B cell (primary cell): ENCODE data around the gene CD28. TPM values are rescaled to one million over a fixed set of nuclear protein-coding genes. Genes with fewer than 3 reads are reported as not detected.

Experiments used
- ATAC-seq: fragments of 200-7000 bp; cut with Tn5 transposase; one replicate; pipeline ENCODE4 v1.10.0; 2021; ENCODE audit warnings: low read depth, mild to moderate bottlenecking, moderate number of reproducible peaks, moderate library complexity
- CTCF ChIA-PET: fragments of 350-600 bp; sonication (Branson Sonifier 250); formaldehyde crosslinking; loops from one replicate; lab custom pipeline; 2021; ENCODE audit warnings: antibody characterized with exemption, inconsistent platforms; lab: Charles Lee
- POLR2A ChIA-PET: fragments of 350-600 bp; sonication (Branson Sonifier 250); formaldehyde crosslinking; loops from one replicate; lab custom pipeline; 2021; ENCODE audit warnings: antibody characterized with exemption; lab: Charles Lee
- DNase-seq: peaks from one replicate; pipeline ENCODE4 v3.0.0; 2013
- H2AFZ ChIP-seq: 2 replicates; pipeline ENCODE4 v1.6.1; 2012; ENCODE audit warnings: mild to moderate bottlenecking, low read depth, low read length; ENCODE audit not compliant: insufficient read depth, poor library complexity, severe bottlenecking
- H3K27ac ChIP-seq, 2 donors: 1 replicate in 1 of 2; 2 replicates in 1 of 2; pipeline ENCODE4 v1.5.1; 2012 to 2013; ENCODE audit warnings: low read length in 2 of 2, mild to moderate bottlenecking in 2 of 2, moderate library complexity in 1 of 2
- H3K27me3 ChIP-seq, 4 experiments: fragments of 200-600 bp in 1 of 4; sonication (generic) in 1 of 4; replicated peaks in 1 of 4; 1 replicate in 2 of 4; 2 replicates in 2 of 4; pipeline versions ENCODE4 v1.6.1 to v1.7.0; 2013 to 2016; ENCODE audit warnings: low read length in 3 of 4, mild to moderate bottlenecking in 2 of 4, mixed read lengths in 1 of 4, moderate library complexity in 1 of 4; ENCODE audit not compliant: insufficient read depth in 4 of 4, control insufficient read depth in 3 of 4; ENCODE audit errors: control extremely low read depth in 1 of 4
- H3K36me3 ChIP-seq, 2 experiments: replicated peaks in 1 of 2; 1 replicate in 1 of 2; 2 replicates in 1 of 2; pipeline versions ENCODE4 v1.6.1 to v1.7.1; 2013; ENCODE audit warnings: low read length in 1 of 2; ENCODE audit not compliant: insufficient read depth in 2 of 2, control insufficient read depth in 1 of 2; ENCODE audit errors: control extremely low read depth in 1 of 2, extremely low read depth in 1 of 2
- H3K4me1 ChIP-seq, 2 donors: fragments of 200-600 bp in 1 of 2; sonication (generic) in 1 of 2; 1 replicate in 1 of 2; 2 replicates in 1 of 2; pipeline versions ENCODE4 v1.5.1 to v1.6.1; 2013 to 2017; ENCODE audit warnings: low read length in 2 of 2; ENCODE audit not compliant: control insufficient read depth in 2 of 2, insufficient read depth in 2 of 2
- H3K4me2 ChIP-seq: replicated peaks from 2 replicates; pipeline ENCODE3; 2012; ENCODE audit warnings: mild to moderate bottlenecking, low read depth, low read length; ENCODE audit not compliant: poor library complexity, severe bottlenecking
- H3K4me3 ChIP-seq, 5 experiments: fragments of 200-600 bp in 1 of 5; sonication (generic) in 1 of 5; 1 replicate in 3 of 5; 2 replicates in 2 of 5; pipeline versions ENCODE4 v1.5.1 to v1.7.0; 2011 to 2016; ENCODE audit warnings: low read length in 4 of 5, mild to moderate bottlenecking in 4 of 5, low read depth in 2 of 5, control low read depth in 1 of 5, moderate library complexity in 1 of 5; ENCODE audit not compliant: insufficient read depth in 1 of 5; ENCODE audit errors: control extremely low read depth in 1 of 5, extremely low read depth in 1 of 5
- H3K79me2 ChIP-seq: fragments of 200-600 bp; sonication (generic); one replicate; pipeline ENCODE4 v1.6.0; 2016; ENCODE audit warnings: low read length; ENCODE audit not compliant: control insufficient read depth, insufficient read depth
- H3K9ac ChIP-seq: fragments of 200-600 bp; sonication (generic); 2 replicates; pipeline ENCODE4 v1.6.1; 2017; ENCODE audit warnings: mild to moderate bottlenecking, low read length, moderate library complexity
- H3K9me3 ChIP-seq, 3 donors: one replicate each; pipeline versions ENCODE4 v1.6.1 to v1.7.1; 2013; ENCODE audit warnings: low read length in 2 of 3; ENCODE audit not compliant: control insufficient read depth in 2 of 3, insufficient read depth in 1 of 3; ENCODE audit errors: control extremely low read depth in 1 of 3
- H4K20me1 ChIP-seq: 2 replicates; pipeline ENCODE4 v1.6.0; 2012; ENCODE audit warnings: mild to moderate bottlenecking, low read length; ENCODE audit not compliant: insufficient read depth, control insufficient read depth, poor library complexity, severe bottlenecking
- H3K27ac Mint-ChIP-seq: one replicate; pipeline ENCODE4 v1.8.0; 2021; ENCODE audit warnings: mixed read lengths
- H3K27me3 Mint-ChIP-seq: one replicate; pipeline ENCODE4 v1.8.0; 2021; ENCODE audit warnings: mixed read lengths
- H3K4me1 Mint-ChIP-seq: one replicate; pipeline ENCODE4 v1.8.0; 2021; ENCODE audit warnings: mixed read lengths
- H3K4me3 Mint-ChIP-seq: one replicate; pipeline ENCODE4 v1.8.0; 2021; ENCODE audit warnings: mixed read lengths
- H3K9me3 Mint-ChIP-seq: one replicate; pipeline ENCODE4 v1.8.0; 2022; ENCODE audit warnings: mixed read lengths; ENCODE audit not compliant: insufficient read depth
- EZH2 ChIP-seq: IDR thresholded peaks from 2 replicates; pipeline ENCODE4 v1.6.1; 2012; ENCODE audit warnings: borderline replicate concordance, low read depth, mild to moderate bottlenecking, moderate library complexity, low read length; ENCODE audit not compliant: insufficient read depth, poor library complexity, severe bottlenecking
- WGBS: methylation state at CpG from one replicate; pipeline ENCODE4 v1.1.5; 2013; ENCODE audit warnings: missing lambda C conversion rate; ENCODE audit not compliant: insufficient coverage; 5-methylcytosine and 5-hydroxymethylcytosine counted together
- intact Hi-C: fragments of 100-400 bp; cut with micrococcal nuclease; formaldehyde crosslinking; loops from one replicate; pipeline ENCODE4 v1.10.0; 2022
- polyA plus RNA-seq: library from polyadenylated mRNA; depleted of rRNA; stranded (reverse); fragments of >200 nt; gene quantifications from 2 replicates; pipeline ENCODE4 v1.2.3, GENCODE V29; 2012
- total RNA-seq, 2 donors: library from RNA; stranded (reverse); fragments of 120-200 nt in 1 of 2; gene quantifications; 1 replicate in 1 of 2; 2 replicates in 1 of 2; pipeline versions ENCODE4 v1.2.3 to v1.2.4, GENCODE V29; 2013 to 2022
- TF ChIP-seq, protein P1 (sequence below): fragments of 200-600 bp; IDR thresholded peaks from one replicate; pipeline ENCODE4 v1.8.0; 2022; ENCODE audit warnings: antibody characterized with exemption, mild to moderate bottlenecking

The CD28 gene
- total and polyA plus RNA-seq, 2 donors (not counting 1 experiment from before 2014, with no cell fraction given) = 0.18 to 0.37 TPM

DNA sequence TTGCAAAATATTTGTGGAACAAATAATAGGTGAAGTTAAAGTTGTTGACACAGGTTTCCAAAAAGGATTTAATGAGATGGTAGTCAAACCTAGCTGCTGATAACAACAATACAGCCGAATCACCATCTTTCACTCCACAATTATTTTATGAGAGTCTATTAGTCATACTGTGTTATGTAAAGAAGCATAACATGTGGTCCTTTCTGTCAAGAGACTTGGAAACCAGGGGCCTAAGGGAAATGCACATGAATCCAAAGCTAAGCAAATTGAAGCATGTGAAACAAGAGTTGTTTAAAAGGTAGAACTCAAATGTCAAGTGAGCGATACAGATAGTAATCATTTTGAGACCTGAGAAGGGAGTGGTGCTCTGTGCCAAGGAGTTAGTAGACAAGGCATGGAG, 16.0 kb downstream of the CD28 start:
- Histone ChIP-seq H3K79me2 (no peaks in the 10 kb centered on the region), H2AFZ (no peak overlapping the region), H3K4me1 (no peaks in the 10 kb centered on the region), H3K27ac (no peak overlapping the region), H3K36me3 (no peaks in the 10 kb centered on the region), H4K20me1 (no peaks in the 10 kb centered on the region), H3K4me3 (no peak overlapping the region), H3K4me2 (no peak overlapping the region), H3K9me3 (no peaks in the 10 kb centered on the region), H3K27me3 (peaks cover 0 to 13% (median 13%) of the 10 kb centered on the region in 4 experiments), H3K9ac (no peak overlapping the region)
- Mint-ChIP-seq H3K27ac (no peak overlapping the region), H3K4me3 (no peak overlapping the region), H3K27me3 (peaks cover 58% of the 10 kb centered on the region), H3K4me1 (no peaks in the 10 kb centered on the region), H3K9me3 (no peaks in the 10 kb centered on the region)
- TF ChIP-seq, protein P1, sequence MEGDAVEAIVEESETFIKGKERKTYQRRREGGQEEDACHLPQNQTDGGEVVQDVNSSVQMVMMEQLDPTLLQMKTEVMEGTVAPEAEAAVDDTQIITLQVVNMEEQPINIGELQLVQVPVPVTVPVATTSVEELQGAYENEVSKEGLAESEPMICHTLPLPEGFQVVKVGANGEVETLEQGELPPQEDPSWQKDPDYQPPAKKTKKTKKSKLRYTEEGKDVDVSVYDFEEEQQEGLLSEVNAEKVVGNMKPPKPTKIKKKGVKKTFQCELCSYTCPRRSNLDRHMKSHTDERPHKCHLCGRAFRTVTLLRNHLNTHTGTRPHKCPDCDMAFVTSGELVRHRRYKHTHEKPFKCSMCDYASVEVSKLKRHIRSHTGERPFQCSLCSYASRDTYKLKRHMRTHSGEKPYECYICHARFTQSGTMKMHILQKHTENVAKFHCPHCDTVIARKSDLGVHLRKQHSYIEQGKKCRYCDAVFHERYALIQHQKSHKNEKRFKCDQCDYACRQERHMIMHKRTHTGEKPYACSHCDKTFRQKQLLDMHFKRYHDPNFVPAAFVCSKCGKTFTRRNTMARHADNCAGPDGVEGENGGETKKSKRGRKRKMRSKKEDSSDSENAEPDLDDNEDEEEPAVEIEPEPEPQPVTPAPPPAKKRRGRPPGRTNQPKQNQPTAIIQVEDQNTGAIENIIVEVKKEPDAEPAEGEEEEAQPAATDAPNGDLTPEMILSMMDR = no peak
- TF ChIP-seq EZH2 = no peak
- WGBS = 100% methylated on average over 1 of the region's 2 CpGs
- no peak for ATAC-seq
- POLR2A ChIA-PET = no interaction called here
- intact Hi-C loops = no loop called here
- no peak for DNase-seq
- CTCF ChIA-PET = no interaction called here

DNA sequence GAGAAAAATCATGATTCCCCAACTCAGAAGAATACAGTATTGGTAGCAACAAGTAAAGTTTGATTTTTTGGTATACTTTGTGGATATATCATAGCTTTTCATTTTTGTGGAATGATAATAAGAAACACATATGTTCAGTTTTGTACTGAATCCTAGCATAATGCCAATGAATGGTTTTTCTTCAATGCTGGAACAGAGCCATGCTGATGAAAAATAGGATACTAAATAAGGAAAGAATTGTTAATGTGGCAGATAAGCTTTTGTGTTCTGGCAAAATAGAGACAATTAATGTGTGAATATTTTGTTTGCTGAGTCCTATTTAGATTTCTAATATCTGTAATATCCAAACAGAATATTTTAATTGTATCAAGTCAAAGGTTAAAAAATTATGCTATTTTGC, 21.9 kb downstream of the CD28 start:
- H3K27ac Mint-ChIP-seq = no peak overlapping the region
- H3K9me3 Mint-ChIP-seq = no peaks in the 10 kb centered on the region
- Histone ChIP-seq H4K20me1 (no peaks in the 10 kb centered on the region), H3K4me3 (no peak overlapping the region), H3K27ac (no peak overlapping the region), H3K27me3 (peaks cover 0 to 4% (median 1%) of the 10 kb centered on the region in 4 experiments), H3K9ac (no peak overlapping the region), H3K36me3 (no peaks in the 10 kb centered on the region), H3K4me1 (no peaks in the 10 kb centered on the region), H3K79me2 (no peaks in the 10 kb centered on the region), H3K9me3 (no peaks in the 10 kb centered on the region), H3K4me2 (no peak overlapping the region), H2AFZ (no peak overlapping the region)
- intact Hi-C loops = no loop called here
- H3K27me3 Mint-ChIP-seq = peaks cover 47% of the 10 kb centered on the region
- ATAC-seq = no peak
- CTCF ChIA-PET = no interaction called here
- TF ChIP-seq, protein P1 = no peak
- no peak for TF ChIP-seq EZH2
- H3K4me1 Mint-ChIP-seq = no peaks in the 10 kb centered on the region
- H3K4me3 Mint-ChIP-seq = no peak overlapping the region
- DNase-seq = no peak
- POLR2A ChIA-PET = no interaction called here
